ENCODE measurements around the gene FOXE1.

The FOXE1 gene

DNA sequence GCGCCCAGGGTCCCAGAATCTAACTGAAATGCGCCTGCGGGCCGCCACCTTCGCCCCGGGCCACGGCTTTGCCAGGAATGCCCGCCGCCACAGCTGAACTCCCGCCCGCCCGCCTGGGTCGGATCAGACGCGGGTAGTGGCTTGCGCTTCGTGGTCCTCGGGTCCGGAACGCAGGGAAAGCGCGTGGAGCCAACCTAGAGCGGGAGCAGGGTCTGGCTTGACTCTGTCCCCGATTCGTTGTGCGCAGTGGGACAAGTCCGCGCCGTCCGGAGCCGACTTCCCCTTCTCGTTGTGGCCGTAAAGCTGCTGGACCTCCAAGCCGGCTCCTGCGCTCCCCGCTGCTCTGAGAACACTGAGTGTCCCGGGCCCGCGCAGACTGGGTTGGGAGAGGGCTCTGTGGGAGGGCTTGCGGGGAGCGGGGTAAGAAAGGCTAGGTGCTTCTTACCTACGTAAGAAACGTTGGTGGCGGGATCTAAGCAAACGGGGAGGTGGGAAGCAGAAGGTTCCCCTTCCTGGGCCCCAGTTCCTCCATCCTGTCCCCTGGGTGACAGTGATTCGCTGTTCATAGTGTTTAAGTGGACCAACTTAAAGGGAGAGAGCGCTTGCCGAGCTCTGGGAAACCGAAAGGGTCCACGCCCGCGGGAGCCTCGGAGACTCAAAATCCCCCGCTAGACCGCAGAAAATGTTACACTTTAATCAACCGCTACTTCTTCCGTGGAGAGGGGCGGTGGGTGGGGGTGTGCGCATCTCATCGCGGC is 4.4 kb upstream of the FOXE1 start:
- no peak for DNase-seq (ENCODE audit: low read depth)

DNA sequence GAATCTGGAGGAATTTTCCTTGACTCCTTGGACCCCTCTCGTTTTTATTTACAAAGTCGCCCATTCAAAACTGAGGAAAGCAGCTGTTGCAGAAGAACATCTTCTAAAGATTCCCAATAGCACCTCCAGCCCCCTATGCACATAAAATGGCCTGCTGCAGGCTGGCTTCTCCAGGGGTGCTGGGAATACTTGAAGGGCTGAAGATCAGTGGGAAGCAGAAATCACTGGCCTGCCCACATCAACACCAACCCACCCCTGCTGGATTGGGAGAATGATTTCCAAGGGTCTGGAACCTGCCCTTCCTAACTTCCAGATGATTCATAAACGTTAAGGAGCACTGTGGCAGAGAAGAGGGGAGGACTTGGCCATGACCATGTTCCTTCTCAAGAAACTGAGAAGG is 3.0 kb upstream of the FOXE1 start:
- no peak for DNase-seq (ENCODE audit: low read depth)

DNA sequence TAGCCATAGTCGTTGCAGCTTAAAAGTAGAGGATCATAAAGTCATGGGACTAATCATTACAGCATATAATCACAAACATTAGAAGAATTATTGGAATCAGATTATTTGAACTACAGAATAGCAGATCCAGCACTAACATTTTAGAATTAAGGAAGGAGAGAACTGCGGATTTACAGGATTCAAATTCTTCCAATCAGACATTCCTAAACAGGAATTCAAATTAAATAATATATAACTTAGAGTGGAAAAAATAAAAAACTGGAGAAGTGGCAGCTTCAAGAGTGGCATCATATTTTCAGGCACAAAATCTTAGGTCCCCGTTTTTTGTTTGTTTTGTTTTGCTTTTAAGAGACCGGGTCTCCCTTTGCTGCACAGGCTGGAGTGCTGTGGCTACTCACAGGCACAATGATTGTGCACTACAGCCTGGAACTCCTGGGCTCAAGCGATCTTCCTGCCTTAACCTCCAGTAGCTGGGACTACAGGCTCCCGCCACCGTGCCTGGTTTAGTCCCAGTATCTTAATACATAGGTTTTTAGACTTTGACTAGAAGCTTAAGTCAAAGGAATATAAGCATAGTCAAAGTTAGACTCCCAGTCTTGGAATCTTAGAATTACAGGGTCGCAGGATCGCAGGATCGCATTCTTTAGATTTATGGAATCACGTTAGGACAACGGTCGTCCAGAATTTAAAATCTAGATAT is 2.1 kb upstream of the FOXE1 start:
- DNase-seq (ENCODE audit: low read depth): no peak

DNA sequence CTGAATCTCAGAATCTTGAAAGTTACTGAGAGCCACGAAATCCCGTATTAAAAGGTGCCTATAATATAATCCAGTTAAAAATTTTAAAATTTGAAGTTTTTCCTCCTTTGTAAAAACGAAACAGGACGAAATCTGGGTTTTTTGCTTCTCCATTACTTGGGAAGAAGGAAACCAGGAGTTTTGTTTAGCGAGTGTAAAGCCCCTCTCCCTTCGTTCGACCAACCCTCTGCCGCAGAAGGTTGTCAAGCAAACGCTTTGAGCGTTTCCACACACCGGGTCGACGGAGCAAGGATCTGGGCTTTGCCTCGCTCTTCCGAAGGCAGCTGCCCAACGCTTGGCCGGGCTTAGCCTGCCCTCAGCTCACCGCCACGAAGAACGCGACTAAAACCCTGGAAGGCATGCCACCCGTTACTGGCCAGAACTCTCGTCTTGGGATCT is 1.6 kb upstream of the FOXE1 start:
- DNase-seq (ENCODE audit: low read depth): no peak

DNA sequence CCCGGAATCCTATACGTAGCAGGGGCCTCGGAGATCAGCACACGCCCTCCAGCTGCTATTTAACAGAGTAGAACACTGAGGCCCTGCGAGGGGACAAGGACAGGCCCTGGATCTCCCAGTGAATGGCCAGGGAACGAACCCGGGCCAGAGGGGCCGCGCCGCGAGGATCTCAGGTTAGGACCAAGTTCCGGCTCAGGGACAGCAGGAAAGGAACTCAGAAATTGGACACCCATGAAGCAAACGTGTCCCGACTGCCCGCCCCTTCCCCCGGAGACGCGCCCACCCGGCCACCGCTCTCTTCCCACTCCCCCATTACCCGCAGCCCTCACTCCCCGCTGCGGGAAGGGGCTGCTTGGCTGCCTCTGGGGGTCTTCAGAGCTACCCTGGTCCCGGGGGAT is 1.0 kb upstream of the FOXE1 start:
- DNase-seq (ENCODE audit: low read depth): no peak

DNA sequence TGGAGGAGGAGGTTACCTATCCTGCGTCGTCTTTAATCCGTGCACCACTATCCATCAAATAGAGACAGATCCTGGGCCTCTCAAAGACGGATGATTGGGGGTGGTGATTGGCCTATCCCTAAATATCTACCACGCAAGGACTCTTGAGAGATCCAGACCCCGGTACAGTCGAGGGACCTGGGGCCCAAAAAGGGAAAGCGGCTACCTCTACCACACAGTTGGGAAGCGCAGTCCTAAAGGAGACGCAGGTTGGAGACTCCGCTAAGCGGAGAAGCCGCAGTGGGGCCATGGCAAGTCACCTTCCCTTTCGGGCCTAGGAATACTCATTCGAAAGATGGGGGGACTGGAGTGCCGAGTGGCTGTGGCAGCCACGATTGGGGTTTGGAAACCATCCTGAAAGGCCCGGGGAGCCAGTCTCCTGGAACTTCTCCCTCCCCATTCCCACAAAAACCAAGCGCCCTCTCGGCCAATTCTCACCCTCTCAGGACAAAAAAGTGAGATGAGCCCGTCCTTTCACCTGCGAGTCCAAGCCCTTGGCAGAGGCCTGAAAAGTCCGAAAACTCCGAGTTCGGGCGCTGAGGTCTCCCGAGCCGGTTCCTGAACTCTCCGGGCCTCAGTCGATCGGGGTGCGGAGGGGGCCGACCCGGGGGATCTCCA is 499 bp upstream of the FOXE1 start:
- DNase-seq (ENCODE audit: low read depth): no peak

DNA sequence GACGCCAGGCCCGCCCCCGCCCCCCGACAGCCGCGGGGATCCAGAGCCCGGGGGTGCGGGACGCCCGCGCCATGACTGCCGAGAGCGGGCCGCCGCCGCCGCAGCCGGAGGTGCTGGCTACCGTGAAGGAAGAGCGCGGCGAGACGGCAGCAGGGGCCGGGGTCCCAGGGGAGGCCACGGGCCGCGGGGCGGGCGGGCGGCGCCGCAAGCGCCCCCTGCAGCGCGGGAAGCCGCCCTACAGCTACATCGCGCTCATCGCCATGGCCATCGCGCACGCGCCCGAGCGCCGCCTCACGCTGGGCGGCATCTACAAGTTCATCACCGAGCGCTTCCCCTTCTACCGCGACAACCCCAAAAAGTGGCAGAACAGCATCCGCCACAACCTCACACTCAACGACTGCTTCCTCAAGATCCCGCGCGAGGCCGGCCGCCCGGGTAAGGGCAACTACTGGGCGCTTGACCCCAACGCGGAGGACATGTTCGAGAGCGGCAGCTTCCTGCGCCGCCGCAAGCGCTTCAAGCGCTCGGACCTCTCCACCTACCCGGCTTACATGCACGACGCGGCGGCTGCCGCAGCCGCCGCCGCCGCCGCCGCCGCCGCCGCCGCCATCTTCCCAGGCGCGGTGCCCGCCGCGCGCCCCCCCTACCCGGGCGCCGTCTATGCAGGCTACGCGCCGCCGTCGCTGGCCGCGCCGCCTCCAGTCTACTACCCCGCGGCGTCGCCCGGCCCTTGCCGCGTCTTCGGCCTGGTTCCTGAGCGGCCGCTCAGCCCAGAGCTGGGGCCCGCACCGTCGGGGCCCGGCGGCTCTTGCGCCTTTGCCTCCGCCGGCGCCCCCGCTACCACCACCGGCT is 1.0 kb downstream of the FOXE1 start:
- no peak for DNase-seq (ENCODE audit: low read depth)

DNA sequence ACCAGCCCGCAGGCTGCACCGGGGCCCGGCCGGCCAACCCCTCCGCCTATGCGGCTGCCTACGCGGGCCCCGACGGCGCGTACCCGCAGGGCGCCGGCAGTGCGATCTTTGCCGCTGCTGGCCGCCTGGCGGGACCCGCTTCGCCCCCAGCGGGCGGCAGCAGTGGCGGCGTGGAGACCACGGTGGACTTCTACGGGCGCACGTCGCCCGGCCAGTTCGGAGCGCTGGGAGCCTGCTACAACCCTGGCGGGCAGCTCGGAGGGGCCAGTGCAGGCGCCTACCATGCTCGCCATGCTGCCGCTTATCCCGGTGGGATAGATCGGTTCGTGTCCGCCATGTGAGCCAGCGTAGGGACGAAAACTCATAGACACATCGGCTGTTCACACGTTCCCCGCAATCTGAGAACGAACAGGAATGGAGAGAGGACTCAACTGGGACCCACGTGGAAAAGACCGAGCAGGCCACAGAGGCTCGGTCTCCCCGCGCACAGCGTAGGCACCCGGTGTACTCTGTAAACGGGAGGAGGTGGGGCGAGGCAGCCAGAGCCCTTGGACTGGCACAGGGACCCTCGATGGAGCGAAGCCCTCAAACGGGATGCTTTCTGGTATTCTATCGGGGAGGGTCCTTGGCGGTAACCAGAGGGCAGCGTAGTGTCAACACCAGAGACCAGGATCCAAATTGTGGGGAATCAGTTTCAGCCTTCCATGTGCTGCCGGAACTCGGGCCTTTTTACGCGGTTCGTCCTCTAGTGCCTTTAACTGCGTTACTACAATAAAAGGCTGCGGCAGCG is 1.9 kb downstream of the FOXE1 start:
- no peak for DNase-seq (ENCODE audit: low read depth)

DNA sequence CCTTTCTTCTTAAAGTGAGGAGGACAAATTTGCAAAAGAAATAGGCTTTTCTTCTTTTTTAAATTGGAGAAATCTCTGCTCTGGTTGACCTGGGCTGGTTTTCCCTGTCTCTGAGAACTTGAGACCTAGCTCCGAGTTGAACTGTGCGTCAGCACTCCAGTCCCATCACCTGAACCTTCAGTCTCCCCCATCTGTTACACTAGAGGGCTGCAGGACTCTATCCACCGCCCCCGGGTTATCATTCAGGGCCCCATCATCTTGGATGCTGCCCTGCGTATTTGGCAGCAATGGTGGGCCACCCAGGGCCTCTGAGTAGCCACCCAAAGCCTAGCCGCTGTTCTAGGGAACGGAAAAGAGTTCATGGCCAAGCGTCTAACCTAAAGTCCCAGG is 2.5 kb downstream of the FOXE1 start:
- no peak for DNase-seq (ENCODE audit: low read depth)

DNA sequence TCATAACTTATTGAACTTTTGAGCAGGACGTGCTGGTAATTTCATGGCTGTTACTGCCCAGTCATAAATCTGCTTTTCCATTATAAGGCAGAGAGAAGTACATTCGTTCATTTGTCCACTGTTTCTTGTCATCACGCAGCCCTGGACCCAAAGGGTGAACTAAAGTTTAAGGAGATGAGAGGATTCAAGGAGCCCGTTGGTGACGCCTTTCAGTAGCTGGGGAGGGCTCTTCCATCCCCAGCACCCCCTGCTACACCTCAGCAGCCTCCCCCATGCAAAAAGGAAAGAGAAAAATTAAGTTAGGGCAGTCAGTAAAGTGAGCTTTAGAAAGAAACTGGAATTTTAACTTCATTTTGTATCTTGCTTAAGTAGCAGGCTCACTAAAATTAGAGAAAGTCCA is 2.9 kb downstream of the FOXE1 start:
- no peak for DNase-seq (ENCODE audit: low read depth)

DNA sequence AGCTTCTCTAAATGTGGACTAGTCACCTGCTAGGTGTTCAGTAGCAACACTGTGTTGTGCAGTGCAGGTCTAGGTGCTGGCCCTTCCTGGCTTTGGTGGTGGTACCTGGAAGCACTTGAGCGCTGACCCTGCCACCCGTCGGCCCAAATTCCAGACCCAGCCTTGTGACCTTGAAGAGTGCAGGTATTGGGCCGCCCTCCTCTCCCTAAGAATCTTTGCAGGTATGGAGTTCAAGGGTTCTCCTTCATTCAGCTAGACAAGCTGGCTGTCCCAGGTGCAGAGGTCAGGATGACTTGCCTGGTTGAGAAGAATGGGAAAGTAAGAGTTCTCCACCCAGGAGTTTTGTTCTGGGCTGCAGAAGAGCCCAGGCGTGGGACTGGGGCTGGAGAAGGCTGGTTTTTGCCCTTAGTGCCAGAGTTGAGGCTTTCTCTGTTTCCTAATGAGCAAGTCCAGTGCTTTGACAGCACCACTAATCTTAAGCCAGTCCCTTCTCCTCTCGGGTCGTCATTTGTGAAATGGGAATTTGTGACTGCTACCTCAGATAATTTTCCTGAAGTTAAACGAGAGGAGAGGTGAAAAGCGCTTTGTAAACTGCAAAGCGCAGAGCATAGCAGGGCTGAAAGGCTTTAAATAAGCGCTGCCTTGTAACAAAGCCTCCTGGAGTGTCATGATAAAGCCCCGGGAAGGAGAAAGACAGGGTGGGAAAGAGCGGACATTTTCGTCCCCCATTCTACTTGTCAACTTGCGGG is 4.0 kb downstream of the FOXE1 start:
- DNase-seq (ENCODE audit: low read depth): no peak

DNA sequence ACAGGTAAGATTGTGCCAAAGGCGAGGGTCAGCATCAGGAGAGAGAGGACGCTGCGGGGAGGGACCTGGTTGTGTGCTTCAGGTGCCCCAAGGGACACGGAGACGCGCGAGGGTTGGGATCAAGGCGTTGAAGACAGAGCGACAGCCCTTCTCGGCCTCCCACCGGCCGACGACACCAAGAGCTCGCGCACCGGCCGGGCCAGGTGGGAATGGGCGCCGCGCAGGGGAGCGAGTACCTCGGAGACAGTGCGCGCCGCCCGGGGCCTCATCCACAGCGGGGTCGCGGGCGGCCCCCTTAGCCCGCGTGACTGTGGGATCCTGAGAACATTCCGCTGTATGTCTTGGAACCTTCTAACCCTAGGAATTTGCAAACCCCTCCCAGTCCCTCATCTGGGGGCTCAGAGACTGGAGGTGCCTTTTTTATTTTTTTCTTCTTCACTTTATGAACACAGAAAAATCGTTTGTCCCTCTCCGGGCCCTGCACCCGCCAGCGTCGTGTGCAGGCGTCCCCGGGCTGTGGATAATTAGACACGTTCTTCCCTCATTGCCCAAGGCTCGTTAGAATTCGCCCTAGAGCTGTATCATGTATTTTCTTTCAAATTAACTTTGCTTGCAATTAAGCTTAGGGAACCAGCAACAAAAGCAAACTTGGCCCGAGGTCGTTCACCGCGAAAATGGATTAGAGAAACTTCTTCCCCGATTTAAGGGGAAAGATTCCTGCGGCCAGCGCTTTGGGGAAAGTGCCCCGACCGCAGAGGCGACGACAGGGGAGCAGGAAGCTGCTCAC is 4.8 kb downstream of the FOXE1 start:
- no peak for DNase-seq (ENCODE audit: low read depth)

DNA sequence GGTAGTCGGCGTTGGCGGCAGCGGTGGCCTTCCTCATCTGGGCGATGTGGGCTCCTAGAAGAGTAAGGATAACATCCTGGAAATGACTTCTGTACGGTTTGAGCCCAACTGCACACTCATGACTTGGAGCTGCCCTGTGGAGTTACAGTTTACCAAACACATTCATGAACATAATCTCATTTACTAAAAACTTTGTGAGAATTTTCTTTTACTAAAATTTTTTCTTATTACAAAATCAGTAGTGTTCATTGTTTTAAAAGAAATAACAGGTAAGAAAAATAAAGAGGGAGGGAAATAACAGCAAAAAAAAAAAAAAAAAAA is 5.3 kb downstream of the FOXE1 start:
- DNase-seq (ENCODE audit: low read depth): no peak

DNA sequence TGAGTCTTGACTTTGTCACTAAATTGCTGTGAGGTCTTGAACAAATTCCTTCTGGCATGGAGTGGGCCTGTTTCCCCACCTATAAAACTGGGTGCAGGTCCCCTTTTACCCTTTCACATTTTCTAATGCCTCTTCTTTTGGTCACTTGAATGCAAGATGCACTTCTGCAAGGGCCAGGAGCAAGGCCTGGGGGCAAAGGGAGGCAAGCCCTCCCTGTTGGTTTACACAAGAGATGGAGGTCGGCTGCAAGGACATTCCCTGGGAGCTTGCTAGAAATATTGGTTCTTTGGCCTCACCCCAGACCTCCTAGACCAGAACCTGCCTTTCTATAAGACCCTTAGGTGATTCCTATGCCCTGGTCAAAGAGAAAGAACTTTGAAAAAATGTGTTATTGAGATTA is 5.8 kb downstream of the FOXE1 start:
- no peak for DNase-seq (ENCODE audit: low read depth)

DNA sequence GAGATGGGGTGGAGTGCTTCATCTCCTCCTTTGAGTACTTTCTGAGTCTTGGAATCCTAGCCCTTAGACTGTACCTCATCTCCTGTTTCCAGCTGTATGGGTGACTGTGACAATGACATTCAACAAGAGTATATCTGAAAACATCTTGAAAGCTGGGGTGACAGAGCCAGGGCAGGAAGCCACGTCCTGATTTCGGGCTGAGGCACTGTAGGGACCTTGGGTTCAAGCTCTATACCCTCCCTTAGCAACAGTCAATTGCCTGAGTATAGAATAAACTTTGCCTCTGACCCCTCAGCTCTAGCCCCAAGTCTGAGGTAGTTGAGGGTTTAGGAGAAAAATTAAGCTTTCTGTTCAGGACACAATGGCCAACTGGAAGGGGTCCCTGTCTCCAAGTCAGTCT is 6.3 kb downstream of the FOXE1 start:
- no peak for DNase-seq (ENCODE audit: low read depth)

DNA sequence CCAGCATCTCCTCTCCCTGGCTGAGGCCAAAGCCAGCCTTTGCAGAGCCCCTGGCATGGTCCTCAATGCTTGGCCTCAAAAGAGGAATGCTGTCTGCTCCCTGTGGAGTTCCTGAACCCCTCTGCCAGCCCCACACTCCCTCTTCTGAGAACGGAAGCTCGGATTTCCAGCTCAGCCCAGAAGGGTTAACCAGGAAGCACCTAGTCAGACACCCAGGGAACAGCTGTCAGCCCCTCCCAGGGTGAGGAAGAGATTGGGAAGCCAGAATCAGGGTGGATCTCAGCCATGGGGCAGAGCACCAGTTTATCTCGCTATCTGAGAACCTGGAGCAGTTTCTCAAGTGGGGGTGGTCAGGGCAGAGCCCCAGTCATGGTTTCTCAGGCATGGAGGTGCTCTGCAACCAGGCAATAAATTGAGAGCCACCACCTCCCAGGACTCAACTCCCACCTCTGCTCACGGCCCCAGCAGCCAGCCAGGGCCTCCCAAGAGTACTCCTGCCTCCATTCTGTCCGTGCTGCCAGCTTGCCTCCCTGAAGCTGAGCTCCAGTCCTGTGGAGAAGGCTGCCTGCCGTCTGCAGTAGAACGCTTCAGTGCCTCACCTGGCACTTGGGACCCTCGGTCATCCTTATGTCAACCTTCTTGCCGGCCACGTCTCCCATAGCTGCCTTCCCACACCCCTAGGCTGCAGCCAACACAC is 7.6 kb downstream of the FOXE1 start:
- no peak for DNase-seq (ENCODE audit: low read depth)

DNA sequence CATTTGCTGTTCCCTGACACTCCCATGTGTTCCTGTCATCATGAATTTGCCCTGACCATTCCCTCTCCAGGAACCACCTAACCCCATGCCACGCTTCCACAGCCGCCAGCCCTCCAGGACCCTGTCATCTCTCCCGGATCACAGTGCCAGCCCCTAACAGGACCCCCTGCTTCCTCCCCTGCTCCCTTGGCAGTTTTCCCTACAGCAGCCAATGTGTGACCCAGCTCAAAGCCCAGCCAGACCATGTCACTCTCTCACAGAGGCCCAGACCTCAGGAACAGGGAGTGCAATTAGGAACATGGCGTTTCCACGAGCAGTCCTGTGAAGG is 8.1 kb downstream of the FOXE1 start:
- no peak for DNase-seq (ENCODE audit: low read depth)

DNA sequence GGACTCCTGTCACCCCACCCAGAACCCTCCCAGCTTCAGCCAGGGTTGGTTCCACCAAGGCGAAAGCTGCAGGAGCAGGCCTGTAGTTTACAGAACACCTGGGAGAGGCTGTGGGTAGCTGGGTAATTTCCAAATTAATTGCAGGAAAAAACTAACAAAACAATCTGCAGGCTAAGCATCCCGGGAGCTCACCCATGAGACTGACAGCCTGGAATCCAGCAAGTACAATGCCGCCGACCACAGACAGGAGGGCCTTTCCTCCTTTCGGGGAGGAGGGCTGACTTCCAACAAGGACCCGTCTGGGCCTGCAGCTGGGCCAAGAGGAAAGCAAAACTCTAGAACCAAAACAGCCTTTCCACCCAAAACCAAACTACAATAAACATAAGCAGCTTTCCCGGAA is 10.3 kb downstream of the FOXE1 start:
- no peak for DNase-seq (ENCODE audit: low read depth)

DNA sequence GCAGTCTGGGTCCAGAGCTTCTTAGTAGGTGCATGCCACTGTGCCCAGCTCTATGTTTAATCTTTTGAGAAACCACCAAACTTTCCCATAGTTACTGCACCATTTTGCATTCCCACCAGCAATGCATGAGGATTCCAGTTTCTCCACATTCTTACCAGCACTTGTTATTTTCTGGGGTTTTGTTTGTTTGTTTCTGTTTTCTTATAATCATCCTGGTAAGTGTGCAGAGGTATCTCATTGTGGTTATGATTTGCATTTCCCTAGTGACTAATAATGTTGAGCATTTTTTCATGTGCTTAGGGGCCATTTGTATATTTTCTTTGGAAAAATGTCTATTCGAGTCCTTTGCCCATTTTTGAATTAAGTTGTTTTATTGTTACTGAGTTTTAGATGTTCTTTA is 11.4 kb downstream of the FOXE1 start:
- DNase-seq (ENCODE audit: low read depth): no peak

DNA sequence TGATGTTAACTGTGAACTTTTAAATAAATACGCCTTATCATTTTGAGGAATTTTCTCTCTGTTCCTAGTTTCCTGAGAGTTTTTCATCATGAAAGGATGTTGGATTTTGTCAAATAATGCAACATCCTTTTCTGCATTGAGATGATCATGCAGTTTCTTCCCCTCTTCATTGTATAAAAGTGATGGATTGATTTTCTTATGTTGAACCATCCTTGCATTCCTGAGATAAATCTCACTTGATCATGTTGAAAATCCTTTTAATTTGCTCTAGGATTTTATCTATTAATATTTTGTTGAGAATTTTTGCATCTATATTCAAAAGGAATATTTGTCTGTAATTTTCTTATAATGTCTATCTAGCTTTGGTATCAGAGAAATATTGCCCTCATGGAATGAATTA is 13.3 kb downstream of the FOXE1 start:
- no peak for DNase-seq (ENCODE audit: low read depth)
